Keratinocyte (primary cell): Measurements from ENCODE around the gene FAM184B.

Experiments
- EZH2 ChIP-seq: IDR thresholded peaks from one replicate; pipeline ENCODE4 v1.6.1; 2012; ENCODE audit warnings: inconsistent platforms, mild to moderate bottlenecking, low read length, moderate library complexity
- TF ChIP-seq, protein P1 (sequence below), 3 experiments: IDR thresholded peaks in 1 of 3; conservative IDR thresholded peaks in 1 of 3; optimal IDR thresholded peaks in 1 of 3; 2 replicates in 2 of 3; 3 replicates in 1 of 3; pipeline versions ENCODE3 to v1.5.1; 2011; ENCODE audit warnings: low read length in 3 of 3, mild to moderate bottlenecking in 3 of 3, moderate library complexity in 2 of 3, control low read depth in 1 of 3, inconsistent platforms in 1 of 3; ENCODE audit not compliant: insufficient read depth in 2 of 3; ENCODE audit errors: extremely low read depth in 1 of 3

DNA sequence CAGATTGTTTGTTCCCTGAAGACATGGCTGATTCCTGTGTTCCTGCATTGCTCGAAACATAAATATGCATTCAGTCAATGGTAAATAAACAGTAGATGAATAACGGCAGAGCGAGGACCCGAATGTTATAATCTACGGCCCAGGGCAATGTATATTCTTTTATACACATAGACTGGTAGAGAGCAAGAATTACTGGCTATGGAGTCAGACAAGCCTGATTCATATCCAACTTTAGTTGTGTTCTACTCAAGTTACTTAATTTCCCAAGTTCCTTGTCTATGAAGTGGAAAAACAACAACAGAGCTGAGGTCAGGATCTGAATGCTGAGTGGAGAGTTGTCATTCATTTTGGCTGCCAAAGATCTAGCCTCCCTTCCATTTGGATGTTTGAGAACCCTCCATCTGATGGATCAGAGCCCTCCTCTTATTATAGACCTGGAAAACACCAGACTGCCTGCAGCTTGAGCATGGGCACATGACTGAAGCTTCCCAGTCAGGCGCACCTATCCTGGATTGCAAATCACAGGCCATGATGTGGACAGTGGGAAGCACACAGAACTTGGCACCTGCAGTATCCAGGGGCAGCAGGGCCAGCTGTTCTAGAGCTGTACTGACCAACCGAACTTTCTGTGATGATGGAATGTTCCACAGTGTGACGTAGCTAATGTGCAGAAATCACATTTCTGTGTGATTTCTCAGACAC, 80.1 kb downstream of the FAM184B start:
- TF ChIP-seq, protein P1, sequence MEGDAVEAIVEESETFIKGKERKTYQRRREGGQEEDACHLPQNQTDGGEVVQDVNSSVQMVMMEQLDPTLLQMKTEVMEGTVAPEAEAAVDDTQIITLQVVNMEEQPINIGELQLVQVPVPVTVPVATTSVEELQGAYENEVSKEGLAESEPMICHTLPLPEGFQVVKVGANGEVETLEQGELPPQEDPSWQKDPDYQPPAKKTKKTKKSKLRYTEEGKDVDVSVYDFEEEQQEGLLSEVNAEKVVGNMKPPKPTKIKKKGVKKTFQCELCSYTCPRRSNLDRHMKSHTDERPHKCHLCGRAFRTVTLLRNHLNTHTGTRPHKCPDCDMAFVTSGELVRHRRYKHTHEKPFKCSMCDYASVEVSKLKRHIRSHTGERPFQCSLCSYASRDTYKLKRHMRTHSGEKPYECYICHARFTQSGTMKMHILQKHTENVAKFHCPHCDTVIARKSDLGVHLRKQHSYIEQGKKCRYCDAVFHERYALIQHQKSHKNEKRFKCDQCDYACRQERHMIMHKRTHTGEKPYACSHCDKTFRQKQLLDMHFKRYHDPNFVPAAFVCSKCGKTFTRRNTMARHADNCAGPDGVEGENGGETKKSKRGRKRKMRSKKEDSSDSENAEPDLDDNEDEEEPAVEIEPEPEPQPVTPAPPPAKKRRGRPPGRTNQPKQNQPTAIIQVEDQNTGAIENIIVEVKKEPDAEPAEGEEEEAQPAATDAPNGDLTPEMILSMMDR (optimal IDR thresholded peaks at IDR 0.05 in 1 of 3, IDR thresholded peaks at IDR 0.05 in 1 of 3, conservative IDR thresholded peaks at IDR 0.05 in 1 of 3; ENCODE audit: extremely low read depth in 1 of 3, insufficient read depth in 2 of 3, low read length in 3 of 3) = no peak
- TF ChIP-seq EZH2 = no peak
